Bronchial smooth muscle cell (primary cell): Measurements from ENCODE around the gene GALNT11. TPM values are rescaled to one million over a fixed set of nuclear protein-coding genes. Genes with fewer than 3 reads are reported as not detected.

Experiments used
- total RNA-seq: library from RNA; depleted of rRNA; stranded (reverse); fragments of >200 nt; gene quantifications from 2 replicates; pipeline ENCODE4 v1.2.1, GENCODE V29; 2014

GALNT11 gene
- total RNA-seq, result 51.8 and 53.1 TPM in 2 replicates

DNA sequence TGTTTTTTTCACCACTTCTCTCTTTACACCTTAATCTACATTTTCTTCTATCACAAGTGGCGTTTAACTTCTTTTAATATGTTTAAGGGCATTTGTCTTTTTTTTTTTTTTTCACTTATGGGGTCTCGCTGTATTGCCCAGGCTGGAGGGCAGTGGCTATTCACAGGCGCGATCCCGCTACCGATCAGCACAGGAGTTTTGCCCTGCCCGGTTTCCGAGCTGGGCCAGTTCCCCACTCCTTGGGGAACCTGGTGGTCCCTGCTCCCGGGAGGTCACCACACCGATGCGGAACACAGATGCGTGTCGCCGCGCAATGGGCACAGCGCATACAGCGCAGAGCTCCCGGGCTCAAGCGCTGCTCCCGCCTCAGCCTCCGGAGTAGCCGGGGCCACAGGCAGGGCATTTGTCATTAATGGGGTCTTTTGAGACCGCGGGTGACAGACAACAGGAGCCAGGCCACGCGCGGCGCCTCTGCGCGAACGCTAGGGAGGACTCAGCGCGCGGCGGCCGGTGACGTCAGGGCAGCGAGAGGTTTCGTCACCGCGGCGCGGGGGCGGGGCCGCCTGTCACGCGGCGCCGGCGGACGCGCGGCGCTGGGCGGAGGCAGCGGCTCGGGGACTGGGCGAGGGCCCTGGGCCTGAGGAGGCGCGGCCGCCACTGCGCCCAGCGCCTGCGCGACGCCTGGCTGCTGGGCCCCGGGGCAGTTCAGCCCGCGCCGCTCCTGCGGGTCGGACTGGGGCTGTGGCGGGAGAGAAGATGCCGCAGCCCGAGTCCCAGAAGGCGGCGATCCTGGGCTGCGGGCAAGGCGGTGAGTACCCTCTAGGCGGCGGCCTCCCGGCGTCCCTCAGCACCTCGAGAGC lies at the start of gene GALNT11:
GALNT11 (plus strand) TSS at position 598 of the 860 bp plus-strand sequence. CDS start 68,554 bp downstream, outside the sequence.

Other genes starting within 250 kb of the GALNT11 start
- gene PRKAG2, start 148.6 kb upstream of the GALNT11 start, total RNA-seq, result 8.2 and 8.7 TPM in 2 replicates
- not detected in 2 replicates for gene GALNTL5, start 69.2 kb upstream of the GALNT11 start, total RNA-seq